Measurements from ENCODE around the gene ETV2.

ETV2 gene

GRCh38 chr19:35613574-35613973 lies 28.0 kb upstream of the ETV2 start:
- no peaks in the 10 kb centered on the region for H3K36me3 ChIP-seq (replicated peaks)
- DNase-seq = no peak
- TF ChIP-seq CTCF (IDR thresholded peaks at IDR 0.05; ENCODE audit: low read depth, low read length, missing control alignments) = no peak
- H3K27ac ChIP-seq = no peak overlapping the region
- no peak overlapping the region for H3K4me3 ChIP-seq (ENCODE audit: low read depth, low read length)
- in situ Hi-C loops (cut with HindIII; ENCODE audit: low pct_ligation_motif_present, low sequenced_read_pairs) = no loop called here
- H3K27me3 ChIP-seq (replicated peaks) = no peaks in the 10 kb centered on the region

GRCh38 chr19:35615036-35615435 lies 26.5 kb upstream of the ETV2 start:
- in situ Hi-C loops (cut with HindIII; ENCODE audit: low pct_ligation_motif_present, low sequenced_read_pairs) = no loop called here
- no peak overlapping the region for H3K27ac ChIP-seq
- H3K4me3 ChIP-seq (ENCODE audit: low read depth, low read length) = no peak overlapping the region
- no peak for DNase-seq
- no peaks in the 10 kb centered on the region for H3K27me3 ChIP-seq (replicated peaks)
- TF ChIP-seq CTCF (IDR thresholded peaks at IDR 0.05; ENCODE audit: low read depth, low read length, missing control alignments) = no peak
- H3K36me3 ChIP-seq (replicated peaks) = no peaks in the 10 kb centered on the region

- peak; percentile 22 for TF ChIP-seq CTCF (IDR thresholded peaks at IDR 0.05; ENCODE audit: low read depth, low read length, missing control alignments)
- Histone ChIP-seq H3K27me3 (replicated peaks) (no peaks in the 10 kb centered on the region), H3K27ac (no peak overlapping the region), H3K36me3 (replicated peaks) (no peaks in the 10 kb centered on the region), H3K4me3 (ENCODE audit: low read depth, low read length) (no peak overlapping the region)
- DNase-seq = no peak
- in situ Hi-C loops (cut with HindIII; ENCODE audit: low pct_ligation_motif_present, low sequenced_read_pairs) = no loop called here
Measured at GRCh38 chr19:35618857-35619256, 22.7 kb upstream of the ETV2 start.

- TF ChIP-seq CTCF (IDR thresholded peaks at IDR 0.05; ENCODE audit: low read depth, low read length, missing control alignments) = no peak
- DNase-seq = no peak
- Histone ChIP-seq H3K27ac (no peak overlapping the region), H3K27me3 (replicated peaks) (no peaks in the 10 kb centered on the region), H3K4me3 (ENCODE audit: low read depth, low read length) (no peak overlapping the region), H3K36me3 (replicated peaks) (no peaks in the 10 kb centered on the region)
- in situ Hi-C loops (cut with HindIII; ENCODE audit: low pct_ligation_motif_present, low sequenced_read_pairs) = no loop called here
Measured at GRCh38 chr19:35619290-35619923, 22.1 kb upstream of the ETV2 start.

- TF ChIP-seq CTCF (IDR thresholded peaks at IDR 0.05; ENCODE audit: low read depth, low read length, missing control alignments) = no peak
- no peak for DNase-seq
- Histone ChIP-seq H3K27ac (no peak overlapping the region), H3K4me3 (ENCODE audit: low read depth, low read length) (no peak overlapping the region), H3K36me3 (replicated peaks) (no peaks in the 10 kb centered on the region), H3K27me3 (replicated peaks) (no peaks in the 10 kb centered on the region)
- in situ Hi-C loops (cut with HindIII; ENCODE audit: low pct_ligation_motif_present, low sequenced_read_pairs) = no loop called here
Measured at GRCh38 chr19:35620001-35620400, 21.5 kb upstream of the ETV2 start.

- TF ChIP-seq CTCF (IDR thresholded peaks at IDR 0.05; ENCODE audit: low read depth, low read length, missing control alignments) = no peak
- no peak for DNase-seq
- Histone ChIP-seq H3K27ac (no peak overlapping the region), H3K36me3 (replicated peaks) (no peaks in the 10 kb centered on the region), H3K4me3 (ENCODE audit: low read depth, low read length) (no peak overlapping the region), H3K27me3 (replicated peaks) (no peaks in the 10 kb centered on the region)
- in situ Hi-C loops (cut with HindIII; ENCODE audit: low pct_ligation_motif_present, low sequenced_read_pairs) = no loop called here
Measured at GRCh38 chr19:35621708-35622107, 19.8 kb upstream of the ETV2 start.

Measured in brain microvascular endothelial cell (primary cell).